ENCODE data around the gene ADAM11. TPM values are rescaled to one million over a fixed set of nuclear protein-coding genes. Genes with fewer than 3 reads are reported as not detected.

Gene ADAM11
- total RNA-seq, 1 donor from 2014 or later: 19.0 TPM

Small RNA genes within 50 kb of the gene (small RNA-seq; reads per million reads assigned to genes)
- gene RN7SL819P: not detected

Other genes with a start within 250 kb of the ADAM11 start
- 6.9 TPM for gene FZD2, start 201.5 kb upstream of the ADAM11 start, total RNA-seq
- gene MEIOC, start 102.5 kb upstream of the ADAM11 start, total RNA-seq: 0.47 TPM
- 39.1 TPM for gene CCDC43, start 69.2 kb upstream of the ADAM11 start, total RNA-seq
- 3.1 TPM for gene DBF4B, start 50.3 kb upstream of the ADAM11 start, total RNA-seq
- gene GJC1, start 71.3 kb downstream of the ADAM11 start, total RNA-seq: 81.3 TPM
- 3.7 TPM for gene HIGD1B, start 88.9 kb downstream of the ADAM11 start, total RNA-seq
- 88.9 TPM for gene EFTUD2, start 140.5 kb downstream of the ADAM11 start, total RNA-seq
- 708 TPM for gene GFAP, start 156.5 kb downstream of the ADAM11 start, total RNA-seq
- 0.16 TPM for gene KIF18B, start 188.8 kb downstream of the ADAM11 start, total RNA-seq
- 4.1 TPM for gene C1QL1, start 209.3 kb downstream of the ADAM11 start, total RNA-seq

All from occipital lobe (tissue), 2 donors.